Skeletal muscle satellite cell (primary cell): ENCODE results near the gene ASAP3.
A peak's percentile ranks its signal among the peaks of the same experiment; 100 is the strongest.

Experiments
- H3K27me3 ChIP-seq: 2 replicates; pipeline ENCODE4 v1.7.0; 2013; ENCODE audit warnings: low read length; ENCODE audit not compliant: control insufficient read depth, insufficient read depth
- H3K36me3 ChIP-seq: 2 replicates; pipeline ENCODE4 v1.7.0; 2013; ENCODE audit warnings: mild to moderate bottlenecking, control low read depth, low read length; ENCODE audit not compliant: insufficient read depth
- H3K4me1 ChIP-seq: 2 replicates; pipeline ENCODE4 v1.7.0; 2013; ENCODE audit warnings: low read length; ENCODE audit not compliant: control insufficient read depth, insufficient read depth
- H3K4me2 ChIP-seq: 2 replicates; pipeline ENCODE4 v1.7.0; 2013; ENCODE audit warnings: mild to moderate bottlenecking, low read length
- H3K4me3 ChIP-seq: 2 replicates; pipeline ENCODE4 v1.7.0; 2013; ENCODE audit warnings: low read length
- H3K9ac ChIP-seq: 2 replicates; pipeline ENCODE4 v1.7.0; 2013; ENCODE audit warnings: mild to moderate bottlenecking, low read depth, low read length, moderate library complexity
- H3K9me3 ChIP-seq: replicated peaks from 2 replicates; pipeline ENCODE4 v1.7.0; 2013; ENCODE audit warnings: mild to moderate bottlenecking, control low read depth, low read length

The ASAP3 gene

DNA sequence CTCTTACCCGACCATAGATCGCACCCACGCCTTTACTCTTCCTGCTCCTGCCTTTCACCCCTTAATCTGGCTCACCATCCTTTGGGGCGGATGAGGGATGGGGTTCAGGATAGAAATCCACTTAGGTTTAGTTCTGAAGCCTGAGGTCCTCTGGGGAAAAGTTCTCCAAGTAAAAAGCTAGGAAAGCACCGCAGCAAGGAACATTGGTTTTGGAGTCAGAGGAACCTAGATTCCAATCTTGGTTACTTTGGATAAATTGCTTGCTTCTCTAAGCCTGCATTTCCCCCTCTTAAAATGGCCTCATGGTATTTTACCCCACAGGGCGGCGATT is 988 bp upstream of the ASAP3 start:
- peaks cover 10% of the 10 kb centered on the region for H3K4me1 ChIP-seq
- H3K4me2 ChIP-seq = peak overlapping the region; percentile 99
- H3K27me3 ChIP-seq = peaks cover 22% of the 10 kb centered on the region
- no peaks in the 10 kb centered on the region for H3K36me3 ChIP-seq
- H3K9ac ChIP-seq = no peak overlapping the region
- no peaks in the 10 kb centered on the region for H3K9me3 ChIP-seq
- no peak overlapping the region for H3K4me3 ChIP-seq

DNA sequence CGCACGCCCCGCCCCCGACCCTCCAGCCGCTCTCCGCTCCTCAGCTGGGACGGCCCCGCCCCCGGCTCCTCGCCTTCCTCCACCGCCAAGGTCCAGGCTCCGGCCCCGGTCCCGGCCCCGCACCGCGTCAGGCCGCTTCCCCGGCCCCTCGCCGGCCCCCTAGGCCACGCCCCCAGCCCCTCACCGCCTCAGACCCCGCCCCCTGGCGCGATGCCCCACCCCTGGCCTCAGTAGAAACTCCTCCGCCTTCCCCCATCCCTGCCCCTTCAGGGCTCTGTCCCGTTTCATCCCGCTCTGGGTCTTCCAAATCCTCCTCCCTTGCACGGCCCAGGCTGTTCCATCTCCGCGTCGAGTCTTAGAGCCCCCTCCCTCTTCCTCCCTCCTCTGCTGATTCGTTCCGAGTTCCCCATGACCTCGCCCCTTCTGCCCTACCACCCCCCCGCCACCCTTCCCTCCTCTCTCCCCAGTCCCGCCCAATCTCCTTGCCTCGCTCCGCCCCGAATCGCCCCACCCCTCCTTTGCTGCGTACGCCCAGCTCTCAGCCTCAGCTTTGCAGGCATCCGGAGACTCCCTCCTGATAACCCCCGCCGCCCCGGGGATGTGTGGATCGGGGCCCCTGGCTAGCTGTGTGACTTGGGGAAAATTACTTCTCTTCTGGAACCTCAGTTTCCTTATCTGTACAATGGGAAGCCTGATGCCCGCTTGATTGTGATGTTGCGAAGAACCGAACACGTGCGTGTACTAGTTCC is 448 bp upstream of the ASAP3 start:
- H3K36me3 ChIP-seq = no peaks in the 10 kb centered on the region
- peak overlapping the region; percentile 99 for H3K4me2 ChIP-seq
- no peaks in the 10 kb centered on the region for H3K9me3 ChIP-seq
- peaks cover 12% of the 10 kb centered on the region for H3K4me1 ChIP-seq
- H3K4me3 ChIP-seq = peak overlapping the region; percentile 83
- peaks cover 17% of the 10 kb centered on the region for H3K27me3 ChIP-seq
- peak overlapping the region; percentile 41 for H3K9ac ChIP-seq

DNA sequence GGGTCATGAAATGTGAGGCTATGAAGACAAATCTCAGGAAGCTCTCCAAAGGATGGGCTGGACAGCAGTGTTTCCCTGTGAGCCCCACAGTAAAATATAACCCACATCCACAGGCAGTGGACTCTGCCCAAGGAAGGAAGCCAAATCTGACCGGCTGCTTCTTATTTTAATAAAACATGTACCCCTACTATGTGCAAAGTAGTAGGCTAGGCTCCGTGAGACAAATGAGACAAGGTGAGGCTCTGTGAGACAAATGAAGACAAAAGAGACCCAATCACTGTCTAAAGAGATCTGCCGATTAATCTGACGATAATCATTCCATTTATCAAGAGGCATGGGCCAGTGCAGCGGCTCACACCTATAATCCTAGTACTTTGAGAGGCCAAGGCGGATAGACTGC is 2.1 kb downstream of the ASAP3 start:
- Histone ChIP-seq H3K4me3 (no peak overlapping the region), H3K9me3 (no peaks in the 10 kb centered on the region), H3K4me1 (peaks cover 19% of the 10 kb centered on the region), H3K4me2 (no peak overlapping the region), H3K9ac (no peak overlapping the region), H3K36me3 (no peaks in the 10 kb centered on the region), H3K27me3 (peaks cover 7% of the 10 kb centered on the region)

DNA sequence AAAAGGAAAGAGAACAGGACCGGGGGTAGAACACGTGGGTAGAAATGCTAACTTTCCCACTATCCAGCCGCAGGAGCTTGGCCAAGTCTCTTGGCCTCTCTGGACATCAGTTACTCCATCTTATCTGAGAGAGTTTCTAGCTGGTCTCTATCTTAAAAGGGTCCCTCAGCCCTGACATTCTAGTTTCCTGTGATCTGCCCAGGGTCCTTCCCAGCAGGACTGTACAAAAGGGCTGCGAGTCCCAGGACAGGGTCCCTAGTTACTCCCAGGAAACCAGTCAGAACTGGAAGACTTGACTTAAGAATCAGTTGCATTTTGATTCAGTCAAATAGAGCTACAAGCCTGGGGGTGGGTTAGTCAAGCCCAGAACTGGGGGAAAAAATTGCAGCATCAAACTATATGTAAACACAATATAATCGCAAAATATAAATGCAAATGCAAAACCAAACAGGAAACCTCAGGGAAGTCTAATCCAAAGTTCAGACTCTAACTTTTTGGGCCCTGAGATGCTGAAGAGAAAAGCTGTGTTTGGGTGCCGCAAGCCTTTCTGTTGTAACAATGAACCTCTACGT is 2.9 kb downstream of the ASAP3 start:
- H3K9ac ChIP-seq = no peak overlapping the region
- H3K9me3 ChIP-seq = no peaks in the 10 kb centered on the region
- no peak overlapping the region for H3K4me3 ChIP-seq
- H3K4me2 ChIP-seq = no peak overlapping the region
- H3K36me3 ChIP-seq = no peaks in the 10 kb centered on the region
- H3K27me3 ChIP-seq = peaks cover 6% of the 10 kb centered on the region
- H3K4me1 ChIP-seq = peaks cover 19% of the 10 kb centered on the region

DNA sequence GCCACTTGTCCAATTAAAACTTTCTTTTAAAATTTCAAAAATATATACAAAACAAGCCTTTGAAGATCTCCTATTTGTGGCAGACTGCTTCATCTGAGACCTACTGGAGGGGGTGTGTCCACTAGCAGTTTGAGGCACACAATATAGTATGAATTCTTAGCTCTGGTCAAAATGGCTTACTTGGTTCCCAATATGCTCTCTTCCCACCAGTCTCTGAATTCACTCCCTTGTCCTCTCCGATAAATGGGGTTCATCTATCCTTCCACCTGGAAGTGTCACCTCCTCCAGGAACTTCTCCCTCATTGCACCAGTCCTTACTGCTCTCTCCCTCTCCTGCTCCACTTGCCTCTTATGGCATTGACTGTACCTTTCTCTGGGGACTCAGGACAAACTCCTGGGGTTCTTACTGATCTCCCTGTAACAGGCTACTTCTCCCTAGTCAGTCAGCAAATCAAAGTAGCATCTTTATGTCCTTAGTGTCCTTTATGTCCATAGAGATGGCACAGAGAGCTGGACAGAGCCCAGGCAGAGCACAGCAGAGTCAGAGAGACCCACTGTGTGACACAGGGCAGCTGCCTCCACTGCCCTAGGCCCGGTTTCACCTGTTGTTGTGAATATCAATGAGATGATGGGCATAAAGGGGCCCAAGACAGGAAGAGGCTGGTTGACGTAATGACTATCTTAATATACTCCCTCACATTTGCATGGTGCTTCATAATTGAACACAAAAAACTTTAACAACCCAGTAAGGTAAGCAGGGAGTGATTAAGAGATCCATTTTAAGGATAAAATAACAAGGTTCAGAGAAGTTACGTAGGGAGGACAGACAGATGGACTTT is 3.6 kb downstream of the ASAP3 start:
- H3K9ac ChIP-seq = no peak overlapping the region
- peaks cover 24% of the 10 kb centered on the region for H3K4me1 ChIP-seq
- H3K27me3 ChIP-seq = peaks cover 3% of the 10 kb centered on the region
- H3K36me3 ChIP-seq = no peaks in the 10 kb centered on the region
- no peaks in the 10 kb centered on the region for H3K9me3 ChIP-seq
- no peak overlapping the region for H3K4me3 ChIP-seq
- H3K4me2 ChIP-seq = no peak overlapping the region

DNA sequence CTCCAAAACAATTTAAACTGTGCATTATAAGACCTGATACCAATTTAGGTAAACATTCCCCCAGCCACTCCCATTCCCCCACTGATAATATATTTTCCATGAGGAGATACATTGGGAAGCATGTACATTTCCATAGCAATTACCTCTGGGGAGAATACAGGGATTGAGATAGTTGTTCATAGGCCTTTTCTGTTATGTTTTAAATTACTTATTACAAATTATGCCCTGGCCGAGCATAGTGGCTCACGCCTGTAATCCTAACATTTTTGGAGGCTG is 4.4 kb downstream of the ASAP3 start:
- H3K9me3 ChIP-seq = no peaks in the 10 kb centered on the region
- H3K4me2 ChIP-seq = no peak overlapping the region
- H3K4me3 ChIP-seq = no peak overlapping the region
- peaks cover 3% of the 10 kb centered on the region for H3K27me3 ChIP-seq
- no peaks in the 10 kb centered on the region for H3K36me3 ChIP-seq
- H3K9ac ChIP-seq = no peak overlapping the region
- peaks cover 31% of the 10 kb centered on the region for H3K4me1 ChIP-seq

DNA sequence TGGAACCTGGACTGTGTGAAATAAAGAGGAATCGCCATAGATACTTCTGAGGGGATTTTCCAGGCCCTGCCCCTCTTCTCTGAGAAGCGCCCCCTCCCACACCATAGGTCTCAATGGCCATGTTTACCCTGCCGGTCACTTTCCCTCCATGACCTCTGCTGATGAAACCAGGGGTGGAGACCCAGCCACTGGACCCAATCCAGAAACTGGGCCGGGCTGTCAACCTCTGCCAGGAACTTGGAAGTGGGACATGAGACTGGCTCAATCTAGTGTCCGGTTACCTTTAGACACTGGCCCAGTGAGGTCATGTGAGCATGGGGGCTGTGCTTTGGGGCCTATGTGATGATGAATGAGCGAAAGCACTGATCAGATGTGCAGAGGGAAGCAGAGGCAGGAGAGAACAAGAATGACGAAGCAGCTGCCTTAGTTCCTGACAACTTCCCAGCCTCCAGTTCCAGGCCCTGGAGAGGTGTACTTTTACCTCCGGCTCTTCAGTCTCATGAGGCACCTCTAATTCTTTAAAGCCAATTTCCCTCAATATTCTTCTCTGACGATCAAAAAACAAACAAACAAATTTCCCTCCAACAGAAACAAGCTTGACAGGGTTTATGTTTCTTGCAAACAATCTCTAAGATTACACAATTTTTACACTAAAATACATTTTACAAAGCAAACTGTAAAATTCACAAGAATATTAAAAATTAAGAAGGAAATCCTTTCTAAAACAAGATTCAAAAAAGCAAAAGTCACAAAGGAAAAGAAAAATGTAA is 4.9 kb downstream of the ASAP3 start:
- peaks cover 3% of the 10 kb centered on the region for H3K27me3 ChIP-seq
- no peak overlapping the region for H3K4me2 ChIP-seq
- no peaks in the 10 kb centered on the region for H3K9me3 ChIP-seq
- peaks cover 31% of the 10 kb centered on the region for H3K4me1 ChIP-seq
- no peaks in the 10 kb centered on the region for H3K36me3 ChIP-seq
- H3K4me3 ChIP-seq = no peak overlapping the region
- H3K9ac ChIP-seq = no peak overlapping the region

DNA sequence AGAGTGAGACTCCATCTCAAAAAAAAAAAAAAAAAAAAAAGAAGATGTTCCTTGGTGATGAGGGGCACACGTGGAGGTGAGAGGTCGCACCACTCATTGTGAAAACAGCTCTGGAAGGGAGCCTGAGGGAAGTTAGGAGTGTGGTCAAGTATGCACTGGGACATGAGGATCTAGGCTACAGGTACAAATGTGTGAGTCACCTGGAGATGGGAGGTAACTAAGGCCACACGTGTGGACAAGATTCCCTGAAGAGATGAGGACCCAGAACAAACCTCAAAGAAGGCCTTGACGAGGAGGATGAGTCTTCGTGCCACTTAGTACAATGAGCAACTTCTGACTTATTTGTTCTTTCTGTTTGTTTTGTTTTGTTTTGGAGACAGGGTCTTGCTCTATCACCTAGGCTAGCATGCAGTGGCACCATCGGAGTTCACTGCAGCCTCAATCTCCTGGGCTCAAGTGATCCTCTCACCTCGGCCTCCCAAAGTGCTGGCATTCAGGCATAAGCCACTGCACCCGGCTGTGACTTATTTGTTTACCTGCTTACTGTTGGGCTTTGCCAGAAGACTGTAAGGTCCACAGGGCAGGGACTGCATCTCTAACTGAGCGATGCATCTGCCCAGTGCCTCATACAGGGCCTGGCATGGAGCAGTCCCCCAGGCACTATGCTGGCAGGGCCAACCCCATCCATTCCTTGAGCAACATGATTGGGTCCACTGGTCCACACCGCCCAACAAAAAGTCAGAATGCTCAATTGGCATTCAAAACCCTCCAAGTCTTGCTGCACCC is 6.4 kb downstream of the ASAP3 start:
- H3K9ac ChIP-seq = no peak overlapping the region
- H3K36me3 ChIP-seq = no peaks in the 10 kb centered on the region
- H3K4me1 ChIP-seq = peaks cover 28% of the 10 kb centered on the region
- no peak overlapping the region for H3K4me3 ChIP-seq
- H3K4me2 ChIP-seq = no peak overlapping the region
- H3K27me3 ChIP-seq = no peaks in the 10 kb centered on the region
- no peaks in the 10 kb centered on the region for H3K9me3 ChIP-seq

DNA sequence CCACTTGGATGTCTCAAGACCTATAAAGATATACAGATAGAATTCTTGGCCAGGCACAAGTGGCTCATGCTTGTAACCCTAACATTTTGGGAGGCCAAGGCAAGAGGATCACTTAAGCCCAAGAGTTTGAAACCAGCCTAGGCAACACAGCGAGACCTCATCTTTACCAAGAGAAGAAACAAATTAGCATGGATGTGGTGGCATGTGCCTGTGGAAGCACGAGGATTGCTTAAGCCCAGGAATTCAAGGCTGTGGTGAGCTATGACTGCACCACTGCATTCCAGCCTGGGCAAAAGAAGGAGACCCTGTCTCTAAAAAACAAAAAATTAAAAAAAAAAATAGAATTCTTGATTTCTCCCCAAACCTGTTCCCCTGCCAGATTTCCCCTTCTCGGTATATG is 8.3 kb downstream of the ASAP3 start:
- no peak overlapping the region for H3K9ac ChIP-seq
- H3K4me2 ChIP-seq = no peak overlapping the region
- no peaks in the 10 kb centered on the region for H3K36me3 ChIP-seq
- H3K27me3 ChIP-seq = no peaks in the 10 kb centered on the region
- H3K9me3 ChIP-seq = no peaks in the 10 kb centered on the region
- H3K4me3 ChIP-seq = no peak overlapping the region
- peaks cover 34% of the 10 kb centered on the region for H3K4me1 ChIP-seq

DNA sequence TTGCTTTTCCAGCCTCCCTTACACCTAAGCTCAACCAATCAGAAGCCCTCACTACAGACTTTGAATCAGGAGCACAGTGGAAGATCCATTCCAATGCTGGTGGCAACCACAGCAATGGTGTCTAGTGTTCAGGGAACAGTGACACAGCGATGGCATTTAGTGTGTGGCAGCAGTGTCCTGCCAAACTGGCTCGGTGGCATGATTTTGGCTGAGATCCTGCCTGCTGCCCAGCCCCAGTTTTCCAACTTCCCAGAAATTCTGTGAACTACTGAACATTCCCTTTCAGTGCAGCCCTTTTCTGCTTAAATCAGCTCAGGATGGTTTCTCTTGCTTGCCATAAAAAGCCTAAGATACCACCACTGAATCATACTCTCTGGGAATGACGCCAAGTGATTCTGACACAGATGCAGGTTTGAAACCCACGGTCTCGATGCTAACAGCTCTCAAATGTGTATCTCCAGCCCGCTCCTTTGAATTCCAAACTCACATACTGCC is 8.8 kb downstream of the ASAP3 start:
- Histone ChIP-seq H3K4me2 (no peak overlapping the region), H3K9ac (no peak overlapping the region), H3K4me1 (peaks cover 38% of the 10 kb centered on the region), H3K27me3 (no peaks in the 10 kb centered on the region), H3K36me3 (no peaks in the 10 kb centered on the region), H3K9me3 (no peaks in the 10 kb centered on the region), H3K4me3 (no peak overlapping the region)
